Esophagus (tissue), 2 donors: ENCODE measurements around the gene GAD1. TPM values are rescaled to one million over a fixed set of nuclear protein-coding genes. Genes with fewer than 3 reads are reported as not detected.

Experiments
- H3K27ac ChIP-seq, 2 donors: one replicate each; pipeline ENCODE4 v1.5.1; 2013; ENCODE audit warnings: low read depth in 2 of 2, mild to moderate bottlenecking in 2 of 2, inconsistent platforms in 1 of 2, low read length in 1 of 2, moderate library complexity in 1 of 2
- H3K27me3 ChIP-seq, 2 donors: one replicate each; pipeline ENCODE4 v1.6.1; 2013; ENCODE audit warnings: low read length in 2 of 2, control low read depth in 1 of 2, mild to moderate bottlenecking in 1 of 2; ENCODE audit not compliant: insufficient read depth in 2 of 2, control insufficient read depth in 1 of 2
- H3K36me3 ChIP-seq, 2 donors: one replicate each; pipeline ENCODE4 v1.6.1; 2013; ENCODE audit warnings: low read length in 1 of 2; ENCODE audit not compliant: control insufficient read depth in 2 of 2, insufficient read depth in 2 of 2
- H3K4me1 ChIP-seq, 2 donors: one replicate each; pipeline ENCODE4 v1.6.1; 2013; ENCODE audit warnings: low read length in 1 of 2; ENCODE audit not compliant: control insufficient read depth in 2 of 2, insufficient read depth in 2 of 2
- H3K4me3 ChIP-seq, 2 donors: one replicate each; pipeline ENCODE4 v1.5.1; 2013; ENCODE audit warnings: low read length in 2 of 2, mild to moderate bottlenecking in 2 of 2, low read depth in 1 of 2, moderate library complexity in 1 of 2
- H3K9me3 ChIP-seq, 2 donors: one replicate each; pipeline ENCODE4 v1.6.1; 2013; ENCODE audit warnings: mild to moderate bottlenecking in 2 of 2, low read depth in 1 of 2, low read length in 1 of 2, moderate library complexity in 1 of 2; ENCODE audit not compliant: control insufficient read depth in 2 of 2, insufficient read depth in 1 of 2
- WGBS, 2 donors: extraction: QIAGEN DNeasy Blood & Tissue Kit; methylation state at CpG; one replicate each; pipeline ENCODE4 v1.1.7; 2013; 5-methylcytosine and 5-hydroxymethylcytosine counted together
- polyA plus RNA-seq, 2 donors: library from polyadenylated mRNA; stranded (reverse); fragments of 200-250 nt; gene quantifications; one replicate each; pipeline ENCODE4 v1.2.3, GENCODE V29; 2013
- donor health status: healthy with polysubstance abuse.
- donor health status: Bipolar disorder and iron deficiency.

Gene GAD1
- polyA plus RNA-seq, 2 donors, result 0.65 to 1.2 TPM

DNA sequence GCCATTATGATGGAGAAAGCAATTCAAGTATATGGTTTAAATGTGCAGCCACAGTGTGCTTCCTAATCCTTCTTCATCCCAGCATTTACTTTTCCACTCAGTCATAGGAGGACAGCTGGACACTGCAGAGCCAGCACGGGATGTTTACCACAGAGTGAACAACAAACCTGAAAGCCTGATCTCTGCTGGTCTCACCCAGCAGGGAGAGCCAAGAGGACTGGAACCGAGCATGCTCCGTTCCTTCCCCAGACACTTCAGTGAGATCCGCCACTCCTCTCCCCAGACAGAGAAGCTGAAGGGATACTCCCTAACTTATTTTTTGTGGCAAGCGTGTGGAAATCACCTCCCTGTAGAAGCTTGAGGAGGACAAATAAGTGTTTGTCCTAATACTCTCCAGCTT, 89.2 kb downstream of the GAD1 start:
- H3K4me3 ChIP-seq, result no peak overlapping the region
- WGBS, 2 donors, result 39 to 43% methylated on average over 5 of the region's 5 CpGs
- H3K36me3 ChIP-seq, result no peaks in the 10 kb centered on the region
- no peak overlapping the region for H3K27ac ChIP-seq
- H3K9me3 ChIP-seq, result peaks cover 3 to 5% of the 10 kb centered on the region in 2 donors
- H3K4me1 ChIP-seq, result no peaks in the 10 kb centered on the region
- no peaks in the 10 kb centered on the region for H3K27me3 ChIP-seq

Other genes starting within 250 kb of the GAD1 start
- under 1 TPM; 0.43 to 0.54 TPM for gene SP5, start 101.5 kb upstream of the GAD1 start, polyA plus RNA-seq
- gene ERICH2, start 46.5 kb upstream of the GAD1 start, polyA plus RNA-seq, result under 1 TPM in 1 of 2 donors, not detected in 1; 0.32 TPM
- gene GORASP2, start 112.4 kb downstream of the GAD1 start, polyA plus RNA-seq, result 10 to 100 TPM; 27.6 to 49.5 TPM